ENCODE results near the gene DQX1.
A peak's percentile ranks its signal among the peaks of the same experiment; 100 is the strongest.

Gene DQX1

GRCh38 chr2:74503506-74504475 lies 22.2 kb downstream of the DQX1 start:
- DNase-seq (ENCODE audit: insufficient read length, low spot score) (no peak), FAIRE-seq (no peak)

GRCh38 chr2:74502720-74503505 lies 23.1 kb downstream of the DQX1 start:
- peak; percentile 40; the same call in 1 of the 2 replicates for TF ChIP-seq POLR2A (IDR thresholded peaks at IDR 0.05; ENCODE audit: low read depth, low read length)
- FAIRE-seq (no peak), DNase-seq (ENCODE audit: insufficient read length, low spot score) (no peak)

More at GRCh38 chr2:74503506-74504475, 22.2 kb downstream of the DQX1 start:
- no peak for TF ChIP-seq POLR2A (IDR thresholded peaks at IDR 0.05; ENCODE audit: low read depth, low read length)

- FAIRE-seq (no peak), DNase-seq (ENCODE audit: insufficient read length, low spot score) (no peak)
- no peak for TF ChIP-seq POLR2A (IDR thresholded peaks at IDR 0.05; ENCODE audit: low read depth, low read length)
These were observed 23.8 kb downstream of the DQX1 start for GRCh38 chr2:74502147-74502719.

GRCh38 chr2:74501335-74502071 lies 24.5 kb downstream of the DQX1 start:
- TF ChIP-seq POLR2A (IDR thresholded peaks at IDR 0.05; ENCODE audit: low read depth, low read length): no peak
- DNase-seq (ENCODE audit: insufficient read length, low spot score): no peak
- no peak for FAIRE-seq

GRCh38 chr2:74500578-74500946 lies 25.5 kb downstream of the DQX1 start:
- no peak for FAIRE-seq

GRCh38 chr2:74499940-74500577 lies 26.0 kb downstream of the DQX1 start:
- FAIRE-seq (no peak), DNase-seq (ENCODE audit: insufficient read length, low spot score) (no peak)
- no peak for TF ChIP-seq POLR2A (IDR thresholded peaks at IDR 0.05; ENCODE audit: low read depth, low read length)

More at GRCh38 chr2:74500578-74500946, 25.5 kb downstream of the DQX1 start:
- TF ChIP-seq POLR2A (IDR thresholded peaks at IDR 0.05; ENCODE audit: low read depth, low read length): no peak
- DNase-seq (ENCODE audit: insufficient read length, low spot score): no peak

- FAIRE-seq: no peak
- no peak for DNase-seq (ENCODE audit: insufficient read length, low spot score)
- TF ChIP-seq POLR2A (IDR thresholded peaks at IDR 0.05; ENCODE audit: low read depth, low read length): no peak
These were observed 26.6 kb downstream of the DQX1 start, which contains the start of gene LBX2 for GRCh38 chr2:74499267-74499939. Gene LBX2, minus strand, starts transcription at chr2:74499603. Its CDS starts 66 bp downstream, at chr2:74499537.

- FAIRE-seq (no peak), DNase-seq (ENCODE audit: insufficient read length, low spot score) (peak; percentile 75)
- no peak for TF ChIP-seq POLR2A (IDR thresholded peaks at IDR 0.05; ENCODE audit: low read depth, low read length)
These were observed 27.3 kb downstream of the DQX1 start for GRCh38 chr2:74498500-74499266.

- FAIRE-seq (no peak), DNase-seq (ENCODE audit: insufficient read length, low spot score) (no peak)
- TF ChIP-seq POLR2A (IDR thresholded peaks at IDR 0.05; ENCODE audit: low read depth, low read length): no peak
These were observed 28.1 kb downstream of the DQX1 start for GRCh38 chr2:74497777-74498499.

GRCh38 chr2:74496997-74497776 lies 28.8 kb downstream of the DQX1 start:
- DNase-seq (ENCODE audit: insufficient read length, low spot score): no peak
- no peak for TF ChIP-seq POLR2A (IDR thresholded peaks at IDR 0.05; ENCODE audit: low read depth, low read length)
- FAIRE-seq: no peak
